HG02852 (cell line): ENCODE results near the gene TAS2R30.
"Not testable (repeated sequence)": the region's sequence is repeated elsewhere in the genome, so short reads cannot be mapped to it uniquely, and the experiment has no call there.

Experiments used
- ATAC-seq: cut with Tn5 transposase; IDR thresholded peaks from one replicate; pipeline ENCODE4 v1.9.1; 2021; ENCODE audit warnings: mild to moderate bottlenecking, moderate library complexity; ENCODE audit not compliant: unreplicated experiment

Gene TAS2R30

DNA sequence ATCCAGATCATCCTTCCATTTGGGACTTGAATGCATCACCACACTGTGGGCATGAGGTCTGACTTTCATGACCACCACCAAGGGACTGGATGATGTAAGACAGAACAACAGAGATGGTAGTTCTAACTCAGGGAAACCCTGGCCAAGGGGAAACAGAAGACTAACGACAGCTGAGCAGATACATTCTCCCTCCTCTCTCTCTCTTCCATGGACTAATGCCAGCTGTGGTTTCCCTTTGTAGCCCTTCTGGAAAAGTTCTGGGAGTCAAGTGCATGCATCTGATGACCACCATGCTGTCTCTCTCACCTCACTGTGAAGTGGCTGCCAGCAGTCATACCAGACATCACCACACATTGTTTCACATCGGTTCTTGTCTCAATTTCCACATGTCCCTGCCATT is 3.4 kb downstream of the TAS2R30 start:
- no peak for ATAC-seq

- no peak for ATAC-seq
Measured at GRCh38 chr12:11130382-11130781, 4.1 kb downstream of the TAS2R30 start.

GRCh38 chr12:11114130-11114529 is 20.3 kb downstream of the TAS2R30 start:
- ATAC-seq = not testable (repeated sequence)

- ATAC-seq = not testable (repeated sequence)
Measured at GRCh38 chr12:11111213-11111612, 23.2 kb downstream of the TAS2R30 start.

DNA sequence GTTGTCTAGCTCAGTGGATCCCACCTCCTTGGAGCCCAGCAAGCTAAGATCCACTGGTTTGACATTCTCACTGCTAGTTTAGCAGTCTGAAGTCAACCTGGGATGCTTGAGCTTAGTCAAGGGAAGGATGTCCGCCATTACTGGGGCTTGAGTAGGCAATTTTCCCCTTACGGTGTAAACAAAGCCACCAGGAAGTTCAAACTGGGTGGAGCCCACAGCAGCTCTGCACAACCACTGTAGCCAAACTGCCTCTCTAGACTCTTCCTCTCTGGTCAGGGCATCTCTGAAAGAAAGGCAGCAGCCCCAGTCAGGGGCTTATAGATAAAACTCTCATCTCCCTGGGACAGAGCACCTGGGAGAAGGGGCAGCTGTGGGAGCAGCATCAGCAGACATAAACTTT is 25.6 kb downstream of the TAS2R30 start:
- ATAC-seq = no peak

GRCh38 chr12:11107719-11108118 is 26.7 kb downstream of the TAS2R30 start:
- no peak for ATAC-seq

DNA sequence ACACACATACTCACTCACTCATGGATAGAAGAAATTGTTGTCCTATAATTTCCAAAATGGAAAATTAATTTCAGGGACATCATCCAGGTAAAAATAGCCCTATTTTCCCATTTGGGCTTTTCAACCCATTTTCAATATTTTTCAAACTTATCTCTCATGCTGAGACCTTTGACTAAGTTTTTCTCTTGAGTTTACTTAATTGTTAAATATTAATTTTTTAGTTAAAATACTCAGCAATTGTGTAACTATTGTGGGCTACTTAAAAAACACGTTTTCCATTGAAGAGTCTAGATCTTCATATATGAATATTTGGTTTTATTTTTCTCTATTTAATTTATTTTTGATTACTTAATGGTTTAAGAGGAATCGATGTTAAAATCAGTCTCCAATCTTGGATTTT is 28.2 kb downstream of the TAS2R30 start:
- ATAC-seq = no peak

- no peak for ATAC-seq
Measured at GRCh38 chr12:11105546-11105945, 28.9 kb downstream of the TAS2R30 start.

GRCh38 chr12:11094910-11095309 is 39.5 kb downstream of the TAS2R30 start:
- ATAC-seq = peak; percentile 75

- no peak for ATAC-seq
Measured at GRCh38 chr12:11092128-11092527, 42.3 kb downstream of the TAS2R30 start, which contains the start of gene TAS2R43. Gene TAS2R43, minus strand, starts transcription at chr12:11092313. Its CDS starts 84 bp downstream, at chr12:11092229.

DNA sequence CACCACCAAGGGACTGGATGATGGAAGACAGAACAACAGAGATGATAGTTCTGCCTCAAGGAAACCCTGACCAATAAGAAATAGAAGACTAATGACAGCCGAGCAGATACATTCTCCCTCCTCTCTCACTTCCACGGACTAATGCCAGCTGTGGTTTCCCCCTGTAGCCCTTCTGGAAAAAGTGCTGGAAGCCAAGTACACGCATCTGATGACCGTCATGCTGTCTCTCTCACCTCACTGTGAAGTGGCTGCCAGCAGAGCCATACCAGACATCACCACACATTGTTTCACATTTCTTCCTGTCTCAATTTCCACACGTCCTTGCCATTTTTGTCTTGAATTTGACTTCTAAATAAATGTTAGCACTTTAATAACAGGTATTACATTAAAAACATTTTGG is 45.2 kb downstream of the TAS2R30 start:
- no peak for ATAC-seq

GRCh38 chr12:11085419-11085818 is 49.0 kb downstream of the TAS2R30 start:
- peak; percentile 80 for ATAC-seq
